NB4 (cell line): ENCODE results near the gene BCL7A.

Experiments used
- MYC ChIP-seq: IDR thresholded peaks from 2 replicates; pipeline ENCODE4 v1.6.1; 2011; ENCODE audit warnings: low read depth, low read length
- POLR2A ChIP-seq: IDR thresholded peaks from 2 replicates; pipeline ENCODE4 v1.6.1; 2011; ENCODE audit warnings: mild to moderate bottlenecking; ENCODE audit not compliant: insufficient read length; ENCODE audit errors: extremely low read depth
- TF ChIP-seq, protein P1 (sequence below): IDR thresholded peaks from one replicate; pipeline ENCODE4 v1.5.1; 2012; ENCODE audit warnings: low read depth, low read length

- TF ChIP-seq, protein P1, sequence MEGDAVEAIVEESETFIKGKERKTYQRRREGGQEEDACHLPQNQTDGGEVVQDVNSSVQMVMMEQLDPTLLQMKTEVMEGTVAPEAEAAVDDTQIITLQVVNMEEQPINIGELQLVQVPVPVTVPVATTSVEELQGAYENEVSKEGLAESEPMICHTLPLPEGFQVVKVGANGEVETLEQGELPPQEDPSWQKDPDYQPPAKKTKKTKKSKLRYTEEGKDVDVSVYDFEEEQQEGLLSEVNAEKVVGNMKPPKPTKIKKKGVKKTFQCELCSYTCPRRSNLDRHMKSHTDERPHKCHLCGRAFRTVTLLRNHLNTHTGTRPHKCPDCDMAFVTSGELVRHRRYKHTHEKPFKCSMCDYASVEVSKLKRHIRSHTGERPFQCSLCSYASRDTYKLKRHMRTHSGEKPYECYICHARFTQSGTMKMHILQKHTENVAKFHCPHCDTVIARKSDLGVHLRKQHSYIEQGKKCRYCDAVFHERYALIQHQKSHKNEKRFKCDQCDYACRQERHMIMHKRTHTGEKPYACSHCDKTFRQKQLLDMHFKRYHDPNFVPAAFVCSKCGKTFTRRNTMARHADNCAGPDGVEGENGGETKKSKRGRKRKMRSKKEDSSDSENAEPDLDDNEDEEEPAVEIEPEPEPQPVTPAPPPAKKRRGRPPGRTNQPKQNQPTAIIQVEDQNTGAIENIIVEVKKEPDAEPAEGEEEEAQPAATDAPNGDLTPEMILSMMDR: no peak
- TF ChIP-seq MYC (no peak), POLR2A (no peak)
These were observed 2.7 kb upstream of the BCL7A start for GRCh38 chr12:122018937-122019336.
